DND-41 (cell line): ENCODE results near the gene SPINT2.

Experiments used
- CTCF ChIP-seq: IDR thresholded peaks from 2 replicates; pipeline ENCODE4 v1.5.1; 2012; ENCODE audit warnings: borderline replicate concordance, low read length, moderate library complexity, mild to moderate bottlenecking; ENCODE audit not compliant: poor library complexity, severe bottlenecking; ENCODE audit errors: extremely low read depth
- EZH2 ChIP-seq: IDR thresholded peaks from 3 replicates; pipeline ENCODE4 v1.6.1; 2012; ENCODE audit warnings: borderline replicate concordance, low read depth, mild to moderate bottlenecking, moderate library complexity, low read length, inconsistent platforms; ENCODE audit not compliant: severe bottlenecking

- TF ChIP-seq CTCF: no peak
- no peak for TF ChIP-seq EZH2
These were observed 52.2 kb downstream of the SPINT2 start for GRCh38 chr19:38316477-38317067.
